GM13977 (cell line): ENCODE results near the gene LRRC8E.

Source experiments
- DNase-seq: peaks from one replicate; pipeline ENCODE4 v3.0.0; 2012; ENCODE audit warnings: low spot score
- in situ Hi-C: fragments of 300-500 bp; cut with MboI; formaldehyde crosslinking; loops from one replicate; pipeline ENCODE4 v1.12.0; 2022; ENCODE audit warnings: low sequenced_read_pairs, low pct_unique_long_range_greater_than_20kb, mixed read lengths, inconsistent platforms; ENCODE audit not compliant: unreplicated experiment
- TF ChIP-seq, protein P1 (sequence below): IDR thresholded peaks from 2 replicates; pipeline ENCODE4 v1.5.1; 2012; ENCODE audit warnings: mild to moderate bottlenecking, control low read depth; ENCODE audit not compliant: insufficient read depth; ENCODE audit errors: extremely low read depth, missing control alignments

Gene LRRC8E

DNA sequence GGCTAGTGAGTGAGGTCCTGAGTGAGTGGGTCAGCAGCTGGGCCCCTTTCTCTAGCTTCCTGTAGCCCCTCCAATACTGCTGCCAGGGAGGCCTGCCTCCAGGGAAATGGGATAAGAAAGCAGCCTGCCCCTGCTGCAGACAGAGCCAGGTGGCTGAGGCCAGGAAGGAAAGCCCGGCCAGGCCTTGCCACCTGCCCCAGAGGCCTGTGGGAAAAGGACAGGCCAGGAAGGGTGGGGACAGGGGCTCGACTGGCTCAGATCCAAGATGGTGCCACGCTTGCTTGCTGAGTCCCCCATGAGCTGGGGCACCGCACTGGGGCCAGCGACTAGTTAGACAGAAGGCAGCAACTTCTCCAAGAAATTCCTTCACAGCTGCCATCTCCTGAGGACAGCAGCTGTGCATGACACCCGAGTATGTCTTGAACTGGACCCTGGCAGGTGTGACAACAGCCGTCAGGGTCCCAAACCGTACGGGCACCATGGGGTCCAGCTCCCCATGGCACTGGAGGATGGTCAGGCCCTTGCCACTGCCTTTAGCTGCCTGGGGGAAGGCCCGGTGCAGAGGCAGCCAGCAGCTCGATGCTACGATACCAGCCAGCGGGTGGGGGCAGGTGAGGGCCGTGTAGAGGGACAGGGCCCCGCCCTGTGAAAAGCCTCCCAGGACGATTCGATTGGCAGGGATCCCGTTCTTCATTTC, 9.1 kb upstream of the LRRC8E start:
- in situ Hi-C loops = no loop called here
- no peak for DNase-seq
- TF ChIP-seq, protein P1, sequence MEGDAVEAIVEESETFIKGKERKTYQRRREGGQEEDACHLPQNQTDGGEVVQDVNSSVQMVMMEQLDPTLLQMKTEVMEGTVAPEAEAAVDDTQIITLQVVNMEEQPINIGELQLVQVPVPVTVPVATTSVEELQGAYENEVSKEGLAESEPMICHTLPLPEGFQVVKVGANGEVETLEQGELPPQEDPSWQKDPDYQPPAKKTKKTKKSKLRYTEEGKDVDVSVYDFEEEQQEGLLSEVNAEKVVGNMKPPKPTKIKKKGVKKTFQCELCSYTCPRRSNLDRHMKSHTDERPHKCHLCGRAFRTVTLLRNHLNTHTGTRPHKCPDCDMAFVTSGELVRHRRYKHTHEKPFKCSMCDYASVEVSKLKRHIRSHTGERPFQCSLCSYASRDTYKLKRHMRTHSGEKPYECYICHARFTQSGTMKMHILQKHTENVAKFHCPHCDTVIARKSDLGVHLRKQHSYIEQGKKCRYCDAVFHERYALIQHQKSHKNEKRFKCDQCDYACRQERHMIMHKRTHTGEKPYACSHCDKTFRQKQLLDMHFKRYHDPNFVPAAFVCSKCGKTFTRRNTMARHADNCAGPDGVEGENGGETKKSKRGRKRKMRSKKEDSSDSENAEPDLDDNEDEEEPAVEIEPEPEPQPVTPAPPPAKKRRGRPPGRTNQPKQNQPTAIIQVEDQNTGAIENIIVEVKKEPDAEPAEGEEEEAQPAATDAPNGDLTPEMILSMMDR = no peak

GRCh38 chr19:7879836-7880235, 8.5 kb upstream of the LRRC8E start:
- TF ChIP-seq, protein P1 = no peak
- in situ Hi-C loops = no loop called here
- DNase-seq = no peak

DNA sequence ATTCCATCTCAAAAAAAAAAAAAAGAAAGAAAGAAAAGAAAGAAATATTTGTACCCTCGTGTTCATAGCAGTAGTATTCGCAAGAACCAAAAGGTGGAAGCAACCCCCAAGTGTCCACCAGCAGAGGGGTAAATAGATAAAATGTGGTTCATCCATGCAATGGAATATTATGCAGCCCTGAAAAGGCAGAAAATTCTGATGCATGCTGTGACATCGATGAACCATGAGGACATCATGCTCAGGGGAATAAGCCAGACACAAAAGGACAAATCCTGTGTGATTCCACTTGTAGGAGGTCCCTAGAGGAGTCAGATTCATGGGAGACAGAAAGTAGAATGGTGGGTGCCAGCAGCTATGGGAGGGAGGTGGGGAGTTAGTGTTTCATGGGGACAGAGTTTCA, 6.4 kb upstream of the LRRC8E start:
- in situ Hi-C loops = no loop called here
- no peak for DNase-seq
- TF ChIP-seq, protein P1 = no peak

- TF ChIP-seq, protein P1 = no peak
- no peak for DNase-seq
- in situ Hi-C loops = no loop called here
These were observed 5.2 kb upstream of the LRRC8E start for GRCh38 chr19:7883105-7883504.

DNA sequence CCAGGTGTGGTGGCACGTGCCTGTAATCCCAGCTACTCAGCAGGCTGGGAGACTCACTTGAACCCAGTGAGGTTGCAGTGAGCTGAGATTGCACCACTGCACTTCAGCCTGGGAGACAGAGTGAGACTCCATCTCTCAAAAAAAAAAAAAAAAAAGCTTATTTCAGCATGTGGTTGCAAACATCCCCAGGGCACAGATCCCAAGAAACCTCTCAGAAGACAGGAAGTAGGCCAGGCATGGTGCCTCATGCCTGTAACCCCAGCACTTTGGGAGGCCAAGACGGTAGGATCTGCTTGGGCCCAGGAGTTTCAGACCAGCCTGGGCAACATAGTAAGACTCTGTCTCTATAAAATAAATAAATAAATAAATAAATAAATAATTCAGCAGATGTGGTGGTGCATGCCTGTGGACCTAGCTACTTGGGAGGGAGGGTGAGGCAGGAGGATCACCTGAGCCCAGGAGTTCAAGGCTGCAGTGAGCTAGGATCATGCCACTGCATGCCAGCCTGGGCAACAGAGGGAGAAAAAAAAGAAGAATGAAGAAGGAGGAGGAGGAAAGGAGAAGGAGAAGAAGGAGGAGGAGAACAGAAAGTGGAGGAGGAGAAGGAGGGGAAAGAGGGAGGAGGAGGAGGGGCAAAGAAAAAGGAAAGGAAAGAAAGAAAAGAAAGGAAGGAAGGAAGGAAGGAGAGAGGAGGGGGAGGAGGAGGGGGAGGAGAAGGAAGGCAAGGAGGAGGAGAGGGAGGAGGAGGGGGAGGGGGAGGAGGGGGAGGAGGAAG, 4.3 kb upstream of the LRRC8E start:
- TF ChIP-seq, protein P1 = no peak
- in situ Hi-C loops = no loop called here
- DNase-seq = no peak

- in situ Hi-C loops = no loop called here
- no peak for DNase-seq
- TF ChIP-seq, protein P1 = no peak
These were observed 2.5 kb upstream of the LRRC8E start for GRCh38 chr19:7885818-7886217.
